GM23338 (cell line): ENCODE data around the gene PVR. TPM values are rescaled to one million over a fixed set of nuclear protein-coding genes. Genes with fewer than 3 reads are reported as not detected.

Experiments
- ATAC-seq: fragments of 200-7000 bp; cut with Tn5 transposase; 3 replicates; pipeline ENCODE4 v1.9.1; 2020
- DNase-seq: peaks from one replicate; pipeline ENCODE4 v3.0.0-alpha.2; 2015; ENCODE audit warnings: low spot score
- H2AFZ ChIP-seq: fragments of 200-600 bp; sonication (generic); 2 replicates; pipeline ENCODE4 v1.8.0; 2016; ENCODE audit warnings: antibody characterized with exemption, mild to moderate bottlenecking, moderate library complexity
- H3F3A ChIP-seq: fragments of 200-600 bp; sonication (generic); replicated peaks from 2 replicates; pipeline ENCODE4 v1.8.0; 2017; ENCODE audit warnings: antibody characterized with exemption, mixed run types, low read depth
- H3K27ac ChIP-seq: fragments of 200-600 bp; sonication (generic); 2 replicates; pipeline ENCODE4 v1.6.1; 2016; ENCODE audit warnings: low read depth
- H3K27me3 ChIP-seq: fragments of 200-600 bp; sonication (generic); 2 replicates; pipeline ENCODE4 v1.8.0; 2016; ENCODE audit warnings: mild to moderate bottlenecking, mixed run types, moderate library complexity; ENCODE audit not compliant: insufficient read depth
- H3K36me3 ChIP-seq: fragments of 200-600 bp; sonication (generic); 2 replicates; pipeline ENCODE4 v1.8.0; 2016; ENCODE audit warnings: mild to moderate bottlenecking; ENCODE audit not compliant: insufficient read depth
- H3K4me1 ChIP-seq: fragments of 200-600 bp; sonication (generic); 2 replicates; pipeline ENCODE4 v1.8.0; 2016; ENCODE audit warnings: mild to moderate bottlenecking, moderate library complexity; ENCODE audit not compliant: insufficient read depth
- H3K4me2 ChIP-seq: fragments of 200-600 bp; sonication (generic); 2 replicates; pipeline ENCODE4 v1.7.1; 2017; ENCODE audit warnings: mixed run types
- H3K4me3 ChIP-seq: fragments of 200-600 bp; sonication (generic); 2 replicates; pipeline ENCODE4 v1.6.1; 2016; ENCODE audit warnings: mixed run types
- H3K79me2 ChIP-seq: fragments of 200-600 bp; sonication (generic); replicated peaks from 2 replicates; pipeline ENCODE4 v1.8.0; 2017; ENCODE audit warnings: mild to moderate bottlenecking; ENCODE audit not compliant: insufficient read depth
- H3K9me2 ChIP-seq: fragments of 200-600 bp; sonication (generic); 2 replicates; pipeline ENCODE4 v1.8.0; 2017; ENCODE audit not compliant: insufficient read depth
- H4K20me1 ChIP-seq: fragments of 200-600 bp; sonication (generic); replicated peaks from 2 replicates; pipeline ENCODE4 v1.8.0; 2017; ENCODE audit warnings: mild to moderate bottlenecking; ENCODE audit not compliant: insufficient read depth
- H3K27ac Mint-ChIP-seq: 2 replicates; pipeline ENCODE4 v1.8.0; 2020; ENCODE audit warnings: inconsistent platforms, mild to moderate bottlenecking, moderate library complexity, mixed read lengths
- H3K27me3 Mint-ChIP-seq: 3 replicates; pipeline ENCODE4 v1.8.0; 2022; ENCODE audit warnings: low read depth, mild to moderate bottlenecking, moderate library complexity, mixed read lengths, inconsistent platforms; ENCODE audit not compliant: insufficient read depth, poor library complexity
- H3K36me3 Mint-ChIP-seq: 3 replicates; pipeline ENCODE4 v1.8.0; 2021; ENCODE audit warnings: low read depth, mild to moderate bottlenecking, inconsistent platforms, moderate library complexity, mixed read lengths
- H3K4me1 Mint-ChIP-seq: 3 replicates; pipeline ENCODE4 v1.8.0; 2020; ENCODE audit warnings: mild to moderate bottlenecking, inconsistent platforms, mixed read lengths
- H3K4me3 Mint-ChIP-seq: 3 replicates; pipeline ENCODE4 v1.8.0; 2021; ENCODE audit warnings: moderate library complexity, mild to moderate bottlenecking, inconsistent platforms, mixed read lengths
- H3K9me3 Mint-ChIP-seq: 3 replicates; pipeline ENCODE4 v1.8.0; 2020; ENCODE audit warnings: moderate library complexity, mild to moderate bottlenecking, inconsistent platforms, mixed read lengths
- CTCF ChIP-seq, 2 experiments: fragments of 200-600 bp in 1 of 2; sonication (generic) in 1 of 2; conservative IDR thresholded peaks; 2 replicates each; pipeline versions ENCODE4 v1.5.1 to v1.6.1; 2016 to 2017; ENCODE audit warnings: antibody characterized with exemption in 2 of 2, low read depth in 2 of 2, mild to moderate bottlenecking in 2 of 2, moderate library complexity in 1 of 2
- EZH2phosphoT487 ChIP-seq: fragments of 200-600 bp; sonication (generic); IDR thresholded peaks from one replicate; pipeline ENCODE4 v1.8.1; 2018; ENCODE audit warnings: antibody characterized with exemption; ENCODE audit not compliant: unreplicated experiment
- JUNB ChIP-seq: IDR thresholded peaks from one replicate; pipeline ENCODE4 v1.6.1; 2016; ENCODE audit warnings: antibody characterized with exemption; ENCODE audit not compliant: unreplicated experiment
- NANOG ChIP-seq: IDR thresholded peaks from 2 replicates; pipeline ENCODE4 v1.6.1; 2016; ENCODE audit warnings: antibody characterized with exemption, borderline replicate concordance
- POLR2AphosphoS5 ChIP-seq: IDR thresholded peaks from 2 replicates; pipeline ENCODE4 v1.6.1; 2016; ENCODE audit warnings: antibody characterized with exemption, low read depth
- STAT1 ChIP-seq: IDR thresholded peaks from one replicate; pipeline ENCODE4 v1.6.1; 2016; ENCODE audit warnings: antibody characterized with exemption; ENCODE audit not compliant: unreplicated experiment
- ZNF331 ChIP-seq: fragments of 250-450 bp; sonication (Bioruptor Pico); IDR thresholded peaks from 2 replicates; pipeline ENCODE4 v1.5.0; 2020; ENCODE audit warnings: low read depth, mild to moderate bottlenecking, moderate library complexity
- ZNF462 ChIP-seq: fragments of 250-450 bp; sonication (Bioruptor Pico); IDR thresholded peaks from 2 replicates; pipeline ENCODE4 v1.5.0; 2020; ENCODE audit warnings: mild to moderate bottlenecking, moderate library complexity
- polyA plus RNA-seq: library from polyadenylated mRNA; unstranded; fragments of >200 nt; fragmentation: Nextera tagmentation; extraction: Ambion mirVana; gene quantifications from 2 replicates; pipeline ENCODE4 v1.2.1, GENCODE V29; 2016
- total RNA-seq: library from RNA; depleted of rRNA; stranded (reverse); fragments of >200 nt; shearing (Covaris generic); gene quantifications from 2 replicates; pipeline ENCODE4 v1.2.3, GENCODE V29; 2014

PVR gene
- total and polyA plus RNA-seq, 2 experiments from 2014 or later = 4.8 to 19.0 TPM

GRCh38 chr19:44613295-44614178, 30.2 kb upstream of the PVR start, which contains the start of gene IGSF23:
TSS of gene IGSF23 (plus strand) at chr19:44613563. CDS start at chr19:44613646, 83 bp downstream.
- Histone ChIP-seq H3K4me3 (no peak within 1 kb of the TSS), H3K9me2 (0 out of 2 replicates have a peak, but pooled peaks cover 3% of the 10 kb centered on the region), H3K4me2 (no peak within 1 kb of the TSS), H3K36me3 (no peaks in the 10 kb centered on the region), H3K27ac (no peak within 1 kb of the TSS), H3K27me3 (no peaks in the 10 kb centered on the region), H3K79me2 (no peaks in the 10 kb centered on the region), H3K4me1 (peaks cover 4% of the 10 kb centered on the region; the same call in 1 of the 2 replicates), H2AFZ (no peak within 1 kb of the TSS), H3F3A (no peaks in the 10 kb centered on the region), H4K20me1 (no peaks in the 10 kb centered on the region)
- no peak within 1 kb of the TSS for H3K4me3 Mint-ChIP-seq
- no peak within 1 kb of the TSS for H3K27ac Mint-ChIP-seq
- H3K36me3 Mint-ChIP-seq = no peaks in the 10 kb centered on the region
- H3K9me3 Mint-ChIP-seq = no peaks in the 10 kb centered on the region
- DNase-seq = no peak
- peaks cover 2% of the 10 kb centered on the region; the same call in 1 of the 3 replicates for H3K4me1 Mint-ChIP-seq
- H3K27me3 Mint-ChIP-seq = peaks cover 3% of the 10 kb centered on the region
- TF ChIP-seq CTCF (conservative IDR thresholded peaks at IDR 0.05; ENCODE audit: low read depth in 2 of 2) (no peak), STAT1 (no peak), NANOG (no peak), ZNF331 (CRISPR knock-in tag) (no peak), POLR2AphosphoS5 (no peak), JUNB (no peak), ZNF462 (CRISPR knock-in tag) (no peak), EZH2phosphoT487 (no peak)
- ATAC-seq = no peak
